Spleen (tissue), 7 donors: ENCODE data around the gene NR1H3.

Experiments
- POLR2A ChIP-seq, 3 donors: fragments of 450-650 bp; IDR thresholded peaks; one replicate each; pipeline ENCODE4 v1.5.1; 2017; ENCODE audit warnings: antibody characterized with exemption in 3 of 3, mild to moderate bottlenecking in 1 of 3
- TF ChIP-seq, protein P1 (sequence below), 11 experiments: fragments of 200-600 bp in 7 of 11; fragments of 450-650 bp in 4 of 11; sonication (generic) in 4 of 11; IDR thresholded peaks in 8 of 11; conservative IDR thresholded peaks in 3 of 11; 1 replicate in 7 of 11; 2 replicates in 4 of 11; pipeline versions ENCODE4 v1.4.0 to v1.8.0; 2016 to 2021; ENCODE audit warnings: antibody characterized with exemption in 11 of 11, inconsistent platforms in 4 of 11, mild to moderate bottlenecking in 1 of 11
- donor health status: DM: no; HTN: no; CAD: no; lungs with moderate emphysema.
- donor health status: DM: no; HTN: no; CAD: no.
- donor health status: DM: no; HTN: no; CAD: no.

- TF ChIP-seq, protein P1, sequence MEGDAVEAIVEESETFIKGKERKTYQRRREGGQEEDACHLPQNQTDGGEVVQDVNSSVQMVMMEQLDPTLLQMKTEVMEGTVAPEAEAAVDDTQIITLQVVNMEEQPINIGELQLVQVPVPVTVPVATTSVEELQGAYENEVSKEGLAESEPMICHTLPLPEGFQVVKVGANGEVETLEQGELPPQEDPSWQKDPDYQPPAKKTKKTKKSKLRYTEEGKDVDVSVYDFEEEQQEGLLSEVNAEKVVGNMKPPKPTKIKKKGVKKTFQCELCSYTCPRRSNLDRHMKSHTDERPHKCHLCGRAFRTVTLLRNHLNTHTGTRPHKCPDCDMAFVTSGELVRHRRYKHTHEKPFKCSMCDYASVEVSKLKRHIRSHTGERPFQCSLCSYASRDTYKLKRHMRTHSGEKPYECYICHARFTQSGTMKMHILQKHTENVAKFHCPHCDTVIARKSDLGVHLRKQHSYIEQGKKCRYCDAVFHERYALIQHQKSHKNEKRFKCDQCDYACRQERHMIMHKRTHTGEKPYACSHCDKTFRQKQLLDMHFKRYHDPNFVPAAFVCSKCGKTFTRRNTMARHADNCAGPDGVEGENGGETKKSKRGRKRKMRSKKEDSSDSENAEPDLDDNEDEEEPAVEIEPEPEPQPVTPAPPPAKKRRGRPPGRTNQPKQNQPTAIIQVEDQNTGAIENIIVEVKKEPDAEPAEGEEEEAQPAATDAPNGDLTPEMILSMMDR (IDR thresholded peaks at IDR 0.05 in 8 of 11, conservative IDR thresholded peaks at IDR 0.05 in 3 of 11) = no peak
- TF ChIP-seq POLR2A (IDR thresholded peaks at IDR 0.05) = no peak
Measured at GRCh38 chr11:47280099-47280498, 22.3 kb downstream of the NR1H3 start.
